SK-N-SH (cell line): ENCODE data around the gene PAPOLB. TPM values are rescaled to one million over a fixed set of nuclear protein-coding genes. Genes with fewer than 3 reads are reported as not detected.

Experiments
- CTCF ChIA-PET: fragments of 300-600, 350-600 bp; formaldehyde crosslinking; extraction: SDS; loops from one replicate; lab custom pipeline; 2021; lab: Yijun Ruan, JAX
- POLR2A ChIA-PET: fragments of 350-600 bp; sonication (Branson Sonifier 250); formaldehyde crosslinking; extraction: SDS; loops from one replicate; lab custom pipeline; 2020; ENCODE audit warnings: antibody characterized with exemption, inconsistent platforms; lab: Yijun Ruan, JAX
- DNase-seq: peaks from one replicate; pipeline ENCODE4 v3.0.0; 2012
- H2AFZ ChIP-seq: fragments of 200-600 bp; sonication (generic); 2 replicates; pipeline ENCODE4 v1.8.1; 2016; ENCODE audit warnings: antibody characterized with exemption, mild to moderate bottlenecking, low read depth
- H3F3A ChIP-seq: fragments of 200-600 bp; sonication (generic); replicated peaks from 2 replicates; pipeline ENCODE3; 2016; ENCODE audit warnings: antibody characterized with exemption, mild to moderate bottlenecking; ENCODE audit not compliant: insufficient read depth
- H3K27ac ChIP-seq, 2 experiments: fragments of 200-500 bp in 1 of 2; fragments of 200-600 bp in 1 of 2; sonication (Bioruptor generic) in 1 of 2; sonication (generic), shearing (Covaris generic) in 1 of 2; 2 replicates each; pipeline versions ENCODE4 v1.5.1 to v1.6.1; 2014 to 2016; ENCODE audit warnings: low read depth in 2 of 2, inconsistent platforms in 1 of 2, low read length in 1 of 2, mild to moderate bottlenecking in 1 of 2, mixed read lengths in 1 of 2
- H3K27me3 ChIP-seq: fragments of 200-600 bp; sonication (generic), shearing (Covaris generic); 2 replicates; pipeline ENCODE4 v1.6.1; 2016; ENCODE audit warnings: mixed run types; ENCODE audit not compliant: insufficient read depth
- H3K36me3 ChIP-seq, 2 experiments: fragments of 200-500 bp in 1 of 2; fragments of 200-600 bp in 1 of 2; sonication (Bioruptor generic) in 1 of 2; sonication (generic) in 1 of 2; replicated peaks in 1 of 2; 2 replicates each; pipeline versions ENCODE3 to v1.5.1; 2014 to 2016; ENCODE audit warnings: low read length in 1 of 2, mild to moderate bottlenecking in 1 of 2; ENCODE audit not compliant: insufficient read depth in 2 of 2, control insufficient read depth in 1 of 2
- H3K4me1 ChIP-seq, 2 experiments: fragments of 200-500 bp in 1 of 2; fragments of 200-600 bp in 1 of 2; sonication (Bioruptor generic) in 1 of 2; sonication (generic), shearing (Covaris generic) in 1 of 2; 2 replicates each; pipeline versions ENCODE4 v1.5.1 to v1.6.1; 2014 to 2016; ENCODE audit warnings: low read depth in 1 of 2, low read length in 1 of 2, mixed run types in 1 of 2; ENCODE audit not compliant: insufficient read depth in 2 of 2, control insufficient read depth in 1 of 2
- H3K4me2 ChIP-seq: fragments of 200-600 bp; sonication (generic), shearing (Covaris generic); 2 replicates; pipeline ENCODE4 v1.6.1; 2017; ENCODE audit warnings: mixed run types
- H3K4me3 ChIP-seq, 2 experiments: fragments of 200-500 bp in 1 of 2; fragments of 200-600 bp in 1 of 2; sonication (Bioruptor generic) in 1 of 2; sonication (generic), shearing (Covaris generic) in 1 of 2; 2 replicates each; pipeline versions ENCODE4 v1.5.1 to v1.8.1; 2014 to 2016; ENCODE audit warnings: low read depth in 2 of 2, inconsistent platforms in 1 of 2, low read length in 1 of 2, mild to moderate bottlenecking in 1 of 2, mixed read lengths in 1 of 2, moderate library complexity in 1 of 2
- H3K79me2 ChIP-seq: fragments of 200-600 bp; sonication (generic); 2 replicates; pipeline ENCODE4 v1.8.1; 2017; ENCODE audit warnings: mild to moderate bottlenecking; ENCODE audit not compliant: insufficient read depth
- H3K9ac ChIP-seq: fragments of 200-600 bp; sonication (generic); 2 replicates; pipeline ENCODE4 v1.6.1; 2017; ENCODE audit warnings: mixed run types
- H3K9me2 ChIP-seq: fragments of 200-600 bp; sonication (generic); 2 replicates; pipeline ENCODE4 v1.6.1; 2017; ENCODE audit warnings: mixed run types
- H3K9me3 ChIP-seq: fragments of 200-600 bp; sonication (generic); 2 replicates; pipeline ENCODE4 v1.6.1; 2017; ENCODE audit warnings: mixed run types, mild to moderate bottlenecking, moderate library complexity
- H4K20me1 ChIP-seq: fragments of 200-600 bp; sonication (generic); 2 replicates; pipeline ENCODE4 v1.6.1; 2017; ENCODE audit warnings: mild to moderate bottlenecking, mixed run types; ENCODE audit not compliant: insufficient read depth
- FOXJ3 ChIP-seq: sonication (generic); formaldehyde crosslinking; IDR thresholded peaks from 2 replicates; pipeline ENCODE4 v1.5.1; 2020; ENCODE audit warnings: mild to moderate bottlenecking, missing genetic modification reagents
- MEF2A ChIP-seq: IDR thresholded peaks from 2 replicates; pipeline ENCODE4 v1.4.0; 2012; ENCODE audit warnings: low read depth, borderline replicate concordance
- MXI1 ChIP-seq: IDR thresholded peaks from 2 replicates; pipeline ENCODE4 v1.6.1; 2012; ENCODE audit warnings: mild to moderate bottlenecking, low read depth, low read length, improper control_type of control experiment
- RFX5 ChIP-seq: IDR thresholded peaks from 2 replicates; pipeline ENCODE4 v1.6.1; 2012; ENCODE audit warnings: mild to moderate bottlenecking, improper control_type of control experiment, low read length
- RXRA ChIP-seq: IDR thresholded peaks from 2 replicates; pipeline ENCODE4 v1.4.0; 2012; ENCODE audit warnings: low read depth, mild to moderate bottlenecking, borderline replicate concordance
- SIN3A ChIP-seq: IDR thresholded peaks from 2 replicates; pipeline ENCODE4 v1.6.1; 2012; ENCODE audit warnings: low read depth, mild to moderate bottlenecking, low read length, moderate library complexity, borderline replicate concordance
- SMC3 ChIP-seq: IDR thresholded peaks from 2 replicates; pipeline ENCODE4 v1.6.1; 2012; ENCODE audit warnings: low read depth, low read length, improper control_type of control experiment
- TAF1 ChIP-seq: IDR thresholded peaks from 2 replicates; pipeline ENCODE4 v1.6.1; 2012; ENCODE audit warnings: low read depth, mild to moderate bottlenecking, low read length, moderate library complexity, borderline replicate concordance
- WGBS: methylation state at CpG from one replicate; pipeline ENCODE4 v1.1.6; 2017; ENCODE audit warnings: low lambda C conversion rate; 5-methylcytosine and 5-hydroxymethylcytosine counted together
- polyA plus RNA-seq, 3 experiments: library from polyadenylated mRNA; depleted of rRNA; stranded (reverse); fragments of >200 nt; gene quantifications; 2 replicates each; pipeline ENCODE4 v1.2.3, GENCODE V29; 2012
- TF ChIP-seq, protein P1 (sequence below): fragments of 200-600 bp; sonication (generic); IDR thresholded peaks from 2 replicates; pipeline ENCODE4 v1.6.1; 2017; ENCODE audit warnings: antibody characterized with exemption, mild to moderate bottlenecking, moderate library complexity
- TF ChIP-seq, protein P2 (sequence below): IDR thresholded peaks from 2 replicates; pipeline ENCODE4 v1.4.0; 2012; ENCODE audit warnings: low read depth, borderline replicate concordance
- TF ChIP-seq, protein P3 (sequence below): IDR thresholded peaks from 2 replicates; pipeline ENCODE4 v1.4.0; 2012; ENCODE audit warnings: low read depth

PAPOLB gene
- polyA plus RNA-seq, 1 of the 3 experiments (the other 2 are of a cell fraction): not detected

DNA sequence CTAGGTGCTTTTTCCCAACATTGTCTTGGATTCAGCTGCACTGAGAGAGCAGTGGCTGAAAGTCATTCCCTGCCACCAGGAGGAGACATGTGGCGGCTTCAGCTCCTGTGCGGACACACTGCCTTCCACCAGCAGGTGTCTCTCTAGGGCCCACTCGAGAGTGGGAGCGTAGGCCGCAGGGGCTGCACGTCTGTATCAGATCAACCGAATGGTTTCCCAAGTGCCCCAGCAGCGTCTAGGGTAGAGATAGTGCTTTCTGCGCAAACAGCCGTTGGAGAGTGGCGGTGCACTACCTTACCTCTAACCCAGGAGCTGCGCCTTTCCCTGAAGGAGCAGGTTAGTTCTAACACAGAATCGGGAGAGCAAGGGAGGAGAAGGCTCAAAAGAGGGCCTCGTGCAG, 31.7 kb downstream of the PAPOLB start (continued):
- TF ChIP-seq, protein P1, sequence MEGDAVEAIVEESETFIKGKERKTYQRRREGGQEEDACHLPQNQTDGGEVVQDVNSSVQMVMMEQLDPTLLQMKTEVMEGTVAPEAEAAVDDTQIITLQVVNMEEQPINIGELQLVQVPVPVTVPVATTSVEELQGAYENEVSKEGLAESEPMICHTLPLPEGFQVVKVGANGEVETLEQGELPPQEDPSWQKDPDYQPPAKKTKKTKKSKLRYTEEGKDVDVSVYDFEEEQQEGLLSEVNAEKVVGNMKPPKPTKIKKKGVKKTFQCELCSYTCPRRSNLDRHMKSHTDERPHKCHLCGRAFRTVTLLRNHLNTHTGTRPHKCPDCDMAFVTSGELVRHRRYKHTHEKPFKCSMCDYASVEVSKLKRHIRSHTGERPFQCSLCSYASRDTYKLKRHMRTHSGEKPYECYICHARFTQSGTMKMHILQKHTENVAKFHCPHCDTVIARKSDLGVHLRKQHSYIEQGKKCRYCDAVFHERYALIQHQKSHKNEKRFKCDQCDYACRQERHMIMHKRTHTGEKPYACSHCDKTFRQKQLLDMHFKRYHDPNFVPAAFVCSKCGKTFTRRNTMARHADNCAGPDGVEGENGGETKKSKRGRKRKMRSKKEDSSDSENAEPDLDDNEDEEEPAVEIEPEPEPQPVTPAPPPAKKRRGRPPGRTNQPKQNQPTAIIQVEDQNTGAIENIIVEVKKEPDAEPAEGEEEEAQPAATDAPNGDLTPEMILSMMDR: peak; percentile 72
- TF ChIP-seq MEF2A (no peak), RFX5 (0 out of 2 replicates have a peak, but pooled peaks have one; percentile 47), MXI1 (peak; percentile 77; the same call in 1 of the 2 replicates), RXRA (no peak), TAF1 (no peak)

DNA sequence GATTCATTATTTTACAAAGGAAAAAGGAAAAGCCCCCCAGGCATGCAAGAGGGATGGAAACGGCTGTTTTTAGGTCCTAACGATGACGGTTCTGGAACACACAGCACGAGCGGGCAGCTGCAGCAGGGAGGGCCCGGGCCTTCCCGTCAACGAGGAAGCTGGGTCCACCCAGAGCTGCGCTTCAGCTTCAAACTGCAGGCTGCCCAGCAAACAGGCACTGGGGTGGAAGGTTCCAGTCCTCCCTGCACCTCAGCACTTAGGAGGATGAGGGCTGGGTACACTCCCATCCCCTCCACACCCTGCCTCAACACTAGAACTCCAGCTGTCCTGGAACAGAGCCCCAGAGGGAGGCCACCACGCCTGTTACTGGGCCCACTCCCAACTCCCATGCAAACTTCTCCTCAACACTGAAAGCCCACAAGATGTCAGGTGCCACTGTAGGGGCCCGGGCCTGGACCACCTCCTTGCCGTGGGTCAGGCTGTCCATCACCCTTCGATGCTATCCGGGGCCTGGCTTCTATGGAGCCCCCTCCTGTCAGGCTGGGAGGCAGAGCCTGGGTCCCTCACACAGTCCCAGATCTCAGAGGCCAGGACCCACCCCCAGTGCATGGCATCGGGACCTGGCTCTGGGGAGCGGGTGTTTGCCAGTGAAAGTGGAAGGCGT, 33.0 kb downstream of the PAPOLB start:
- no peak for DNase-seq
- POLR2A ChIA-PET: no interaction called here
- H4K20me1 ChIP-seq: no peaks in the 10 kb centered on the region
- no peaks in the 10 kb centered on the region for H3K9me2 ChIP-seq
- no peaks in the 10 kb centered on the region for H3K9me3 ChIP-seq
- H3K4me3 ChIP-seq: no peak overlapping the region
- H3F3A ChIP-seq: no peaks in the 10 kb centered on the region
- H3K27ac ChIP-seq: no peak overlapping the region
- H3K9ac ChIP-seq: no peak overlapping the region
- TF ChIP-seq, protein P2, sequence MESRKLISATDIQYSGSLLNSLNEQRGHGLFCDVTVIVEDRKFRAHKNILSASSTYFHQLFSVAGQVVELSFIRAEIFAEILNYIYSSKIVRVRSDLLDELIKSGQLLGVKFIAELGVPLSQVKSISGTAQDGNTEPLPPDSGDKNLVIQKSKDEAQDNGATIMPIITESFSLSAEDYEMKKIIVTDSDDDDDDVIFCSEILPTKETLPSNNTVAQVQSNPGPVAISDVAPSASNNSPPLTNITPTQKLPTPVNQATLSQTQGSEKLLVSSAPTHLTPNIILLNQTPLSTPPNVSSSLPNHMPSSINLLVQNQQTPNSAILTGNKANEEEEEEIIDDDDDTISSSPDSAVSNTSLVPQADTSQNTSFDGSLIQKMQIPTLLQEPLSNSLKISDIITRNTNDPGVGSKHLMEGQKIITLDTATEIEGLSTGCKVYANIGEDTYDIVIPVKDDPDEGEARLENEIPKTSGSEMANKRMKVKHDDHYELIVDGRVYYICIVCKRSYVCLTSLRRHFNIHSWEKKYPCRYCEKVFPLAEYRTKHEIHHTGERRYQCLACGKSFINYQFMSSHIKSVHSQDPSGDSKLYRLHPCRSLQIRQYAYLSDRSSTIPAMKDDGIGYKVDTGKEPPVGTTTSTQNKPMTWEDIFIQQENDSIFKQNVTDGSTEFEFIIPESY: no peak
- TF ChIP-seq SMC3 (no peak), SIN3A (no peak), FOXJ3 (CRISPR knock-in tag) (0 out of 2 replicates have a peak, but pooled peaks have one; percentile 29)
- TF ChIP-seq, protein P3, sequence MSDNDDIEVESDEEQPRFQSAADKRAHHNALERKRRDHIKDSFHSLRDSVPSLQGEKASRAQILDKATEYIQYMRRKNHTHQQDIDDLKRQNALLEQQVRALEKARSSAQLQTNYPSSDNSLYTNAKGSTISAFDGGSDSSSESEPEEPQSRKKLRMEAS: no peak
- H3K36me3 ChIP-seq: no peaks in the 10 kb centered on the region
- H2AFZ ChIP-seq: no peak overlapping the region
- no peaks in the 10 kb centered on the region for H3K79me2 ChIP-seq
- no peak overlapping the region for H3K4me2 ChIP-seq
- no peaks in the 10 kb centered on the region for H3K27me3 ChIP-seq
- CTCF ChIA-PET: interaction anchor here (1.1 to 8.9 kb wide), 13 partner anchors 9 to 622 kb away, joined by 3 to 235 read pairs (median 6); partner anchors contain the start of gene RADIL
- H3K4me1 ChIP-seq: peaks cover 0 to 5% of the 10 kb centered on the region in 2 experiments; a peak in 1 of 4 replicates
- 95% methylated on average over 4 of the region's 17 CpGs for WGBS
